A204.1 (cell line): ENCODE data around the gene PSMD1.

Source experiments
- FAIRE-seq: peaks from 2 replicates; lab custom pipeline; 2012; peaks lifted over from hg19 to GRCh38; lab: Jason Lieb, UNC

PSMD1 gene

DNA sequence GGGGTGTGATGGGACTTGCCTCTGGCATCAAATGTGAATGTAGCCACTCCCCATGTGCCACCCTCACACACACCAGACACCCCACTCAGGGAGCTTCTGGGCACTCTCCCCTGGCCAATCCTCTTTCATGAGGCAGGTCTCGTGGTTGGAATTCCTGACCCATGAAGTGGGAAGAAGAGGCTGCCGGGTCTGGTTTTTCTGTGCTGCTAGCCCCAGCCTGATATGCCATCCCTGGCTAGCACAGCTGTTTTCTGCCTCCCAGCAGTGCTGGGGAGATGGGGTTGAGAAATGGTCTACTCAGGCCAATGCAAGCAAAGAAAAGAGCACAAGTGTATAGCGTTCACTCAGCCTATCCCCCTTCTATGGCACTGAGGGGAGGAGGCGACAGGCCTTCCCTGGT, 20.5 kb upstream of the PSMD1 start:
- FAIRE-seq, result no peak

- no peak for FAIRE-seq
Measured at GRCh38 chr2:231036578-231037106, 20.0 kb upstream of the PSMD1 start.

DNA sequence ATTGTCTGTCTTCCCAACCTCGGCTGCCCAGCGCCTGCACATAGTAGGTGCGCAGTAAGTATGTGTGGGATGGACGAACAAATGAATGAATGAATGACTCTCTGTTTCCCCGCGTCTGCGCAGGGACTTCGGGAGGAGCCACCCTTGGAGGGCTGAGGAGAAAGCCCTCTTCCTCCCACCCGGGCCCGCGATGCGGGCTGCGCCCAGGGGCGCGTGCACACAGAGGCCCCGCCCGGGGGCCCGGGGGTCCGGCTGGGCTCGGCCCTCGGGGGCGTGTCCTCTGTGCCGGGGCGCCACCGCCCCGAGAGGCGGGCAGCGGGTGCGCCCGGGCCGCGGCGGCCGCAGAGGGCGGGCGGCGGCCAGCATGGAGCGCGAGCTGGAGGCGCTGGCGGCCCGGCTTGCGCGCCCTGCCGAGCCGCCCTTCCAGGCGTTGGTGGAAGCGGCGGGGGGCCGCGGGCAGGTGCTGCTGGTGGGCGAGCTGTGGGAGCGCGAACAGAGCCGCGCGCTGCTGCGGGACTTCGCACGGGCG, 19.4 kb upstream of the PSMD1 start, which contains the start of gene C2orf72:
Gene C2orf72 (plus strand): TSS at position 322 of the 529 bp plus-strand sequence. CDS start 43 bp downstream, at position 365.
- no peak for FAIRE-seq

GRCh38 chr2:231037731-231038482, 18.8 kb upstream of the PSMD1 start:
- FAIRE-seq, result no peak

- no peak for FAIRE-seq
Measured at GRCh38 chr2:231038483-231039293, 18.0 kb upstream of the PSMD1 start.

DNA sequence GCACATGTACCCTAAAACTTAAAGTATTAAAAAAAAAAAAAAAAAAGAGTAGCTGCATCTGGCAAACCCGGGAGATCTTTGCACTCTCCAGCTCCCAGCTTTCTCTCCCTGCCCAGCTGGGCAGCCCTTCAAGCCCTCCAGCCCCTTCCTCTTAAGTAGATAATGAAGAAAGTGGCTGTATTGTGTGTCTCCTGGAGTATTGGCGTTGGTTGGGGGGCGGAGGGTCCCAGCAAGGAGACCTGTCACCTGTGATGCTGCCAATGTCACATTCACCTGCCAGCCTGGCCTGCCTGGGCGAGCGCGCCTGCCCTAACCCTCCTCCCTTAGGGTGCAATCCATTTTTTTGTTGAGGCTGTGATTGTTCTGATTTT, 17.4 kb upstream of the PSMD1 start:
- FAIRE-seq, result no peak

GRCh38 chr2:231039821-231040364, 16.8 kb upstream of the PSMD1 start:
- no peak for FAIRE-seq

GRCh38 chr2:231041061-231041689, 15.5 kb upstream of the PSMD1 start:
- FAIRE-seq, result no peak

GRCh38 chr2:231043796-231044195, 12.9 kb upstream of the PSMD1 start:
- no peak for FAIRE-seq

GRCh38 chr2:231046916-231047273, 9.8 kb upstream of the PSMD1 start:
- no peak for FAIRE-seq

GRCh38 chr2:231047274-231047922, 9.3 kb upstream of the PSMD1 start:
- no peak for FAIRE-seq

- no peak for FAIRE-seq
Measured at GRCh38 chr2:231047923-231048915, 8.4 kb upstream of the PSMD1 start.

DNA sequence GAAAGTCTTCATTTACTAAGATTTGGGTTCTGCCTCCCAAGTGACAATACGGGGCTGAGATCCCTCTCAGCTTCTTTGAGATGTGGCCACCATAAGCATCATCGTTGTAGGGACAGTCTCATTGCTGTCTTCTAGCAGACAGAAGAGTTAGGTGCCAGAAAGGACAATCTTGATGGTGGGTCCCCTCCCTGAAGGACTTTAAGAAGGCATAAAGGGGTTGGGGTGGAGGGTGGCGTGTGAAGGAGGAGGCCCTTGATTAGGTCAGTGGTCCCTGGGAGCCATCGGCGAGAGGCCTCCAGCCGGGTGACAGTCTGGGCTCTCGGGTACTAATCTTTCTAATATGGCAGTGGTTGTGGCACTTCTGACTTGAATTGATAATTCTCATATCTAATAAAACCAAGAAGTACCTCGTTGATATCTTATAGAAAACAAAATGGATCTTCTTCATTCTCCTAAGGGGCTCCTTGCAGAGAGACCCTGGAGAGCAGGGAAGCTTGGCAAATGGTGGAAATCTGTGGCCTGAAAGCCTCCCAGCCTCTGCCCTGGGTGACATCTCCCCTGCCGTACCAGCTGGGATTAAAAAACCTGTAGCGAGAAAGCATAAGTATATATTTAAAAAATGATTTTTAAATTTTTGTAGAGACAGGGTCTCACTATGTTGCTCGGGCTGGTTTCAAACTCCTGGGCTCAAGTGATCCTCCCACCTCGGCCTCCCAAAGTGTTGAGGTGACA, 7.2 kb upstream of the PSMD1 start:
- no peak for FAIRE-seq

GRCh38 chr2:231050018-231050901, 6.4 kb upstream of the PSMD1 start:
- no peak for FAIRE-seq

GRCh38 chr2:231051116-231051515, 5.6 kb upstream of the PSMD1 start:
- no peak for FAIRE-seq

- no peak for FAIRE-seq
Measured at GRCh38 chr2:231052494-231053451, 3.9 kb upstream of the PSMD1 start.

- no peak for FAIRE-seq
Measured at GRCh38 chr2:231053846-231054245, 2.8 kb upstream of the PSMD1 start.

GRCh38 chr2:231057590-231057989, 923 bp downstream of the PSMD1 start:
- FAIRE-seq, result no peak
